GM13977 (cell line): ENCODE measurements around the gene GULP1.
"Not testable (repeated sequence)": the region's sequence is repeated elsewhere in the genome, so short reads cannot be mapped to it uniquely, and the experiment has no call there.

ENCODE experiments used
- DNase-seq: peaks from one replicate; pipeline ENCODE4 v3.0.0; 2012; ENCODE audit warnings: low spot score
- in situ Hi-C: fragments of 300-500 bp; cut with MboI; formaldehyde crosslinking; loops from one replicate; pipeline ENCODE4 v1.12.0; 2022; ENCODE audit warnings: low sequenced_read_pairs, low pct_unique_long_range_greater_than_20kb, mixed read lengths, inconsistent platforms; ENCODE audit not compliant: unreplicated experiment
- TF ChIP-seq, protein P1 (sequence below): IDR thresholded peaks from 2 replicates; pipeline ENCODE4 v1.5.1; 2012; ENCODE audit warnings: mild to moderate bottlenecking, control low read depth; ENCODE audit not compliant: insufficient read depth; ENCODE audit errors: extremely low read depth, missing control alignments

The GULP1 gene

DNA sequence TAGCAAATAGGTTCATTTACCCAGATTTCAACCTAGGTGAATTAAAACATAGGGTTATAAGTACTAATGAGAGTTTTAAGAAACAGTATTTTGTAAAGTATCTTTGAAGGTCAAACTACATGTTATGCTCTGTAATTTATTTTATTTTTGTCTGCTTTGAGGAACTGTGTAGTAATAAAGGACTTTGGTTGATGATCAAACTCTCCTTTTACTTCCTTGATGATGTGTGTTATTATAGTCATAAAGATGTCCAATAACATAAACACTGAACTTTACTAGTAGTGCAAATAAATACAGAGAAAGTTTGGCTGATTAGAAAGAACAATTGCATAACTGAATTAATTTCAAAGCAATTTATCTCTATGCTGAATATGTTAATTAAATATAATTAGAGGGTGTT lies 6.3 kb downstream of the GULP1 start:
- in situ Hi-C loops = no loop called here
- TF ChIP-seq, protein P1, sequence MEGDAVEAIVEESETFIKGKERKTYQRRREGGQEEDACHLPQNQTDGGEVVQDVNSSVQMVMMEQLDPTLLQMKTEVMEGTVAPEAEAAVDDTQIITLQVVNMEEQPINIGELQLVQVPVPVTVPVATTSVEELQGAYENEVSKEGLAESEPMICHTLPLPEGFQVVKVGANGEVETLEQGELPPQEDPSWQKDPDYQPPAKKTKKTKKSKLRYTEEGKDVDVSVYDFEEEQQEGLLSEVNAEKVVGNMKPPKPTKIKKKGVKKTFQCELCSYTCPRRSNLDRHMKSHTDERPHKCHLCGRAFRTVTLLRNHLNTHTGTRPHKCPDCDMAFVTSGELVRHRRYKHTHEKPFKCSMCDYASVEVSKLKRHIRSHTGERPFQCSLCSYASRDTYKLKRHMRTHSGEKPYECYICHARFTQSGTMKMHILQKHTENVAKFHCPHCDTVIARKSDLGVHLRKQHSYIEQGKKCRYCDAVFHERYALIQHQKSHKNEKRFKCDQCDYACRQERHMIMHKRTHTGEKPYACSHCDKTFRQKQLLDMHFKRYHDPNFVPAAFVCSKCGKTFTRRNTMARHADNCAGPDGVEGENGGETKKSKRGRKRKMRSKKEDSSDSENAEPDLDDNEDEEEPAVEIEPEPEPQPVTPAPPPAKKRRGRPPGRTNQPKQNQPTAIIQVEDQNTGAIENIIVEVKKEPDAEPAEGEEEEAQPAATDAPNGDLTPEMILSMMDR = no peak
- DNase-seq = no peak

DNA sequence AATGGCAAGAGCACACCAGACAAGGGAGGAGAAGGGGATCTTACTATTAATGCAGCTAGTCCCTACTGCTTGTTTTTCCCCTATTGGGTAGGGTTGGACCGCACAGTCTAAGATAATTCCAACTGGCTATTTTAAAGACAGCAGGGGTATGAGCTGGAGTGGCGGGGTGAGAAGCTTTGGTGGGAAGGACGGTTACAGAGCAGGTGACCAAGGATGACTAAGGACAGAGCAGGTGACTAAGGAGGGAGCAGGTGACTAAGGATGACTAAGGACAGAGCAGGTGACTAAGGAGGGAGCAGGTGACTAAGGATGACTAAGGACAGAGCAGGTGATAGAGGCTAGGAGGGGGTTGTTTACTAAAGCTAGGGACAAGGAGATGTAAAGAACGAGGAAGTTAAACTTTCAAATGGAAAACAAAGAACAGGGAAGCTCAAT lies 7.3 kb downstream of the GULP1 start:
- in situ Hi-C loops, DNase-seq: not testable (repeated sequence)

DNA sequence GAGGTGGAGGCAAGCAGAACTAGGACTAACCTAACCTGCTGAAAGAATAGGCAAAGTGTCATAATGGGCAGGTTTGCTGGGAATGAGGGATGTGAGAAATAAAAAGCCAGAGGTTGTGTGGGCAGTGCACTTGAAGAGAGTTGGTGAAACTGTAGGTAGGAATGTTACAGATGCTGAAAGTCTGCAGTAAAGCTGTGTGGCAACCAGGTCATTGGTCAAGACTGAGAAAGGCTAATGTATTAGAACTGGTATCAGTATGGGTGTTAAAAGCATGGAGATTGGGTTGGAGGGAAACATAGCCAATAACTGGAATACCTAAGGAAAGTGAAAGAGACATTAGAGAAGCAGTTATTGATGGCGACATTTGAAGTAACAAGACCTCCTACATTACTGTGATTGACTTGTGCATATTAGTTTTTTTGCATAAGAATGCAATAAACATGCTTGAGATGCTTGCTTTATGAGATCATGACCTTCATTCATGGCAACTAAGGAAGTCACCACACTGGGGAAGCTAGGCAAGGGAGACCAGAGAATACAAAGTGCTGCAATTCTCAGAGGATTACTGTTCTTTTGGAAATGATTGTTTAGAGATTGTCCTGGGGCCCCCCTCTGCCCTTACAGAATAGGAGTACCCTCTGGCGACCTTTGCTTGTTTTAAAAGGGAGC lies 11.8 kb downstream of the GULP1 start:
- DNase-seq = no peak
- in situ Hi-C loops = no loop called here
- TF ChIP-seq, protein P1 = no peak

DNA sequence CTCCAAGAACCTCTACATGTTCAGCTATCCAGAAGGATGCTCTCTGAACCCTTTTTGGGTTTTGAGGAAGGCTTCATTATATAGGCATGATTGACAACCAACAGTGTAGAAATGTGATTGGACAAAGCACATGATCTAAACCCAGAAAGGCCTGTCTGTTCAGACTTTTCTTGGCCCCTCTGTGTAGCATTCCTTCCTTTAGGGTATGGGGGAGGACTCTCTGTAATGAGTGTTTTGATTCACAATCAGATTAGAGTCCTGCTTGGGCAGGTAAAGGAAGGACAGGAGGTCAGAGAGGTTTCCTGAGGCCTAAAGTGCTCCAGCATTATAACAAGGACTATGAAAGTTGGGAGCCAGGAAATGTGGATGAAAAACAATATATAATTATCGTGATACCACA lies 13.6 kb downstream of the GULP1 start:
- in situ Hi-C loops = no loop called here
- TF ChIP-seq, protein P1 = no peak
- DNase-seq = no peak

DNA sequence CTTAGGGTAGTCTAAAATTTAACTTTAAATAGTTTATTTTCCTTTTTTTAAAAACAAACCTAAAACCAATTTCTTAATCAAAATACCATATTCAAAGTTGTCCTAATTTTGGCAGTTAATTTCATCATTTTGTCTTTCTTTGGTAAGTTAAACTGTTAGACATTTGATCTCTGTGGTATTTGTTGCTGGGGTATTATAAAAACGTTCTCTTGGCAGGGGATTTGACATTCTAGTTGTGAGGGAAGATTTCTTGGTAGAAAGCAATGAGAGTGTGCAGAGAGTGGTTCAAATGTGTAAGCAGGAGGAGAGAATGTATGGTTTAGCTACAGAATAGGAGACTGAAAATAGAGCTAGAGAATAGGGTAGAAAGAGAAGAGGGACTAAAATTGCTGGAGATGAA lies 14.6 kb downstream of the GULP1 start:
- in situ Hi-C loops = no loop called here
- TF ChIP-seq, protein P1 = no peak
- DNase-seq = no peak

DNA sequence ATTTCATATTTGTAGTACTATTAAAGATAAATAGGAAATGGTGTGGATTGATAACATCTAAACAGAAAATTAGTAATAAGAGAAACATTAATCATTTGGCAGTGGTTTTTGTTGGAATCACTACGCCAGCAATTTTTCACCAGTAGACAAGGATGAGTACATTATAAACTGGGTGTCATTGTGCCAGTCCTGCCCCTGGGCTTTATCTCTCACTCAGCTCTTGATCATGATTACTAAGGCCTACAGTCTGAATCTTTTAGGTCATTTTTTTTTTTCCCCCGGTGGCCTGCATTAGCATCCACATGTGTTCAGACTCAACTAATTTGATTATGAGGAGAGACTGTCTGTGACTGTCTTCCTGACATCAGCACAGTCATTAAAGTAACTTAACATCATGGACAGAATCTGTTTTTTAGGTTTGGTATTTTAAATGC lies 16.2 kb downstream of the GULP1 start:
- DNase-seq = no peak
- in situ Hi-C loops = no loop called here

DNA sequence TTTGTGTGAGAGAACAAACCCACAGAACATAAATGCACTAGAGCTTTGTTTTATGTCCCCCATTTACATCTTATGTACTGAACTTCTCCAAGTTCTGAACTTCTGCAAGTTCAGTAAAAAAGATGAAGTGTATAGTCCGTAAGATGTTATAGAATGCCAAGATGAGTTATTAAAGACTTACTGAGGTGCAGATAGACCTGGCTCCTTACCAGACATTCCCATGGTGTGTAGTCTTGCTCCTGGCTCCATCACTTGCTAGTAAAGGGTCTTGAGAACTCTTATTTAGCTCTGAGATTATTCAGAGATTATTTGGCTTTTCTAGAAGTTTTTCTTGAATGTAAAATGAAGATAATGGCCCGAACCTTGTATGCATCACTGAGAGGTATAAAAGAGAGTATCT lies 16.8 kb downstream of the GULP1 start:
- in situ Hi-C loops = no loop called here
- TF ChIP-seq, protein P1 = no peak
- DNase-seq = no peak

More for the DNA sequence above, 16.2 kb downstream of the GULP1 start:
- TF ChIP-seq, protein P1 = no peak
